Memory B cell (primary cell): ENCODE data around the gene RHOXF2B.
A peak's percentile ranks its signal among the peaks of the same experiment; 100 is the strongest.
"Not testable (repeated sequence)": the region's sequence is repeated elsewhere in the genome, so short reads cannot be mapped to it uniquely, and the experiment has no call there.

ENCODE experiments used
- ATAC-seq: fragments of 150-1000 bp; cut with Tn5 transposase; 2 replicates; pipeline ENCODE4 v1.10.0; 2021; ENCODE audit warnings: low read depth, mild to moderate bottlenecking, moderate library complexity
- DNase-seq, 2 donors: peaks; one replicate each; pipeline ENCODE4 v3.0.0; 2022; ENCODE audit warnings: low spot score in 2 of 2
- H3K27ac Mint-ChIP-seq: one replicate; pipeline ENCODE4 v1.8.0; 2022; ENCODE audit warnings: mild to moderate bottlenecking, moderate library complexity, mixed read lengths
- H3K27me3 Mint-ChIP-seq: one replicate; pipeline ENCODE4 v1.8.0; 2022; ENCODE audit warnings: mixed read lengths
- H3K36me3 Mint-ChIP-seq: one replicate; pipeline ENCODE4 v1.8.0; 2022; ENCODE audit warnings: mild to moderate bottlenecking, mixed read lengths
- H3K4me1 Mint-ChIP-seq: one replicate; pipeline ENCODE4 v1.8.0; 2022; ENCODE audit warnings: mixed read lengths
- H3K4me3 Mint-ChIP-seq: one replicate; pipeline ENCODE4 v1.8.0; 2022; ENCODE audit warnings: mild to moderate bottlenecking, moderate library complexity, mixed read lengths
- H3K9me3 Mint-ChIP-seq: one replicate; pipeline ENCODE4 v1.8.0; 2022; ENCODE audit warnings: mixed read lengths

RHOXF2B gene

DNA sequence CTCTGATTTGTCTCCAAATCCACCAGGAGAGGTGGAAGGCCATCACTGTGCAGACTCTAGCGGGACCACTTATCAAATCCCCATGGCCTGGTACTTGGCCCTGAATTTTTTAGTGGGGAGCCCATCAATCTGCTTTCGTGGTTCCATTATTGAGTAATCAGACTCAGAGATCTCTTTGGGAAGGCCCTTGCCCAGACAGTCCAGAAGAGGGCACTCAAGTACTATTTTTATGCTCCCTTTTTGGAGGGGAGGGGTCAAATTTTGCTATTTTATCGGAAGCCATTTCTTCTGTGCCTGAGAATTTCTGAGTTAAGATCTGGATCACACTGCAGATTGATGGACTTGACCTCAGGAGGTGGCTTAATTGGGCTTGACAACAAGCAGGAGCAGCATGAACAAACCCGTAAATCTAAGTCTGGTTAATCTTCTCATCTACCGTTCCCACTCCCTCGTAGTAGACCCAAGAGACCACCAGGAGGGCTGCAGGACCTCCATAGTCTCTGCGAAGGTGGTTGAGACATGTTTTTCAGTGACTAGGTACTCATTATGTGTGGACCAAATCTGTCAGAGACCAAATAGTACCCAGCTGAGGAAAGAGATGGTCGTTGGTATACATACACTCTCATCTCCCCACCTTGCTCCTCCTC, 38.3 kb downstream of the RHOXF2B start:
- H3K4me3 Mint-ChIP-seq, H3K27me3 Mint-ChIP-seq, DNase-seq, H3K27ac Mint-ChIP-seq, H3K9me3 Mint-ChIP-seq, H3K36me3 Mint-ChIP-seq, H3K4me1 Mint-ChIP-seq, ATAC-seq: not testable (repeated sequence)

DNA sequence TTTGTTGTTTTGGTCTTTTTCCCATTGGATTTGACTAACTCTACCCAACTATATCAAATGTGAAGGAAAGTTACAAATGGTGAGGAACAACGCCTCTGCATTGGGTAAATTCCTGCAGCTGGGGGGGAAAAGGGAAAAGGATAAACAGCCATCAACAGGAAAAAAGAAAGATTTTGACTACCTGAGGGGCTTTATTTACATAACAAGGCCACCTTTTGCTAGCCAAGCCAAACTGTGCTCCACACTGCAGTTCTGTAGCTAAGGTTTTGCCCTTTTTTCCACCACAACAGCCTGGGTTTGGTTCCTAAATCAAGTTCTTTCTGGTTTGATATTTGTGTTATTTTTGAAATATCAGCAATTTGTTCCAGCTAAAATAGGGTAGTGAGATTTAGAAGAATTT, 40.8 kb downstream of the RHOXF2B start:
- DNase-seq (no peak), ATAC-seq (no peak)
- Mint-ChIP-seq H3K27ac (no peak overlapping the region), H3K36me3 (no peaks in the 10 kb centered on the region), H3K27me3 (no peaks in the 10 kb centered on the region), H3K4me1 (peaks cover 9% of the 10 kb centered on the region), H3K9me3 (no peaks in the 10 kb centered on the region), H3K4me3 (peak overlapping the region; percentile 74)

DNA sequence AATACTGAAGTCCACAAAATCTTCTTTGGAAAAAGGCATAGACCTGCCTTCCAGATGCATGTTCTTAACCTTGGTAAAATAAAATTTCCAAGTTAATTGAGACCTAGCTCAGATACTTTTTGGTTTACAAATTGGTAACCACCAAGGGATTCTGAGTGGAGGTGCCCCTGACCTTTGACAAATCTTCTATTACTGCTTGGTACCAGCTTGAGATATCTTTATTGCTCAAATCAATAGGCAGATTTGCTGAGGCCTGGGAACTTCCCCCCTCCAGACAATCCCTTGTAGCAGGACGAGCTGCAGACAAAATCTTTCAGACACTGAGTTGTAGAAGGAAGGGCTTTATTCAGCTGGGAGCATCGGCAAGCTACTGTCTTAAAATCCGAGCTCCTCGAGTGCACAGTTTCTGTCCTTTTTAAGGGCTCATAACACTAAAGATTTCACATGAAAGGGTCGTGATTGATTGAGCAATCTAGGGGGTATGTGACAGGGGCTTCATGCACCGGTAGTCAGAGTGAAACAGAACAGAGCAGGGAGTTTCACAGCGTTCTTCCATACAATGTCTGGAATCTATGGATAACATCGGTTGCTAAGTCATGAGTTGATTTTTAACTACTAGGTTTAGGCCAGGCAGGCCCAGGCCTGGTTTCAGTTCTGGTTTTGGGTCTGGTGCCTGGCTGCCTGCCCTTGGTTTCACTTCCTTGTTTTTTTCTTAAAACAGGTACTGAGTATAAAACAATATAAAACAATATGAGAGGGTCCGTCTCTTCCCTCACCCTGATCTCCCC, 41.8 kb downstream of the RHOXF2B start:
- peak overlapping the region; percentile 74 for H3K4me3 Mint-ChIP-seq
- peak overlapping the region; percentile 95 for H3K27ac Mint-ChIP-seq
- H3K36me3 Mint-ChIP-seq, H3K27me3 Mint-ChIP-seq, H3K4me1 Mint-ChIP-seq, H3K9me3 Mint-ChIP-seq: not testable (repeated sequence)
- ATAC-seq, result peak; percentile 83
- peak; percentile 42 to 45 for DNase-seq

DNA sequence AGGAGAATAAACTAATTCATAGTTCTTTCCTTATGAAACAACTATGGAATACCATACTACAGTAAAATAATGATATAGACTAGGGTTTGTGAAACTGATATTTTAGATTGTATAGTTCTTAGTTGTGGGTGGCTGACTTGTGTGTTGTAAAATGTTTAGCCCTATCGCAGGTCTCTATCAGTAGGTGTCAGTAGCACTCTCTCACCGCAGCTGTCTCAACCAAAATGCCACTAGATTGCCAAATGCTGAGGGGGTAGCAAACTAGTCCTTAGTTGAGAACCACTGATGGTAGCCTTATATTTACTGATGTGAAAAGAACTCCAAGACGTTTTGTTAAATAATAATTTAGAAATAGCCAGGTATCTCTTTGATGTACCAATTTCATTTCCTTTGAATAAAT, 48.1 kb downstream of the RHOXF2B start:
- Mint-ChIP-seq H3K4me3 (no peak overlapping the region), H3K4me1 (peaks cover 2% of the 10 kb centered on the region), H3K9me3 (no peaks in the 10 kb centered on the region), H3K36me3 (no peaks in the 10 kb centered on the region), H3K27ac (no peak overlapping the region), H3K27me3 (peaks cover 2% of the 10 kb centered on the region)
- ATAC-seq, result no peak
- no peak for DNase-seq

DNA sequence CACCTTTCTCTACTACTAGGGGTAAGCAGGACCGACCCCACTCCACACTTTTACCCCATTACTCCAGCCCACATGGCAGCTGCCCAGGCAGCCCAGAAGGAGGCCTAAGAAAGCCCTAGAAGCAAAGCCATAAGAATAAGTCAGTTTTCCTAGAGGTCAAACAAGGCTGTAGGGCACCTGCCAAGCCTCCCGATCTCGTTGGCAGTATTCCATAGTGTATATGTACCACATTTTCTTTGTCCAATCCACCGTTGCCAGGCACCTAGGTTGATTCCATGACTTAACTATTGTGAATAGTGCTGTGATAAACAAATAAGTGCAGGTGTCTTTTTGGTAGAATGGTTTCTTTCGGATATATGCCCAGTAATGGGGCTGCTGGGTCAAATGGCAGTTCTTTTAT, 54.2 kb downstream of the RHOXF2B start:
- Mint-ChIP-seq H3K9me3 (no peaks in the 10 kb centered on the region), H3K36me3 (no peaks in the 10 kb centered on the region), H3K4me3 (no peak overlapping the region), H3K4me1 (no peaks in the 10 kb centered on the region), H3K27ac (no peak overlapping the region), H3K27me3 (peaks cover 4% of the 10 kb centered on the region)
- ATAC-seq (no peak), DNase-seq (no peak)

DNA sequence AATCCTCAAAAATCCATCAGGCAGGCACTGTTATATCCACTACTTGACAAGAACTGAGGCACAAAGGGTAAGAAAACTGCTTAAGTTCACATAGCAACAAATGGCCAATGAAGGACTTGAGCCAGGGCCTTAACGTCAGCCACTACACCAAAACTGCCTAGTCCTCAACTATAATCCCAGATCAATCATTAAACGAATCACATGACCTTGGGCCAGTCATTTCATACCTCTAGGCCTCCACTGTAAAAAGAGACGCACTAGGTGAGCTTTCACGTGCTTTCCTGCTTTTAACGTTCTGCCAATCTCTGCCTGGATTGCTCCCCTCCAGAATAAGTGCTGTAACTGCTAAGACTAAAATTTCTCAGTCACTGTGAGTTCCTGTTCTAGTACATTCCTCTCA, 54.7 kb downstream of the RHOXF2B start:
- no peak overlapping the region for H3K27ac Mint-ChIP-seq
- no peak for DNase-seq
- no peaks in the 10 kb centered on the region for H3K9me3 Mint-ChIP-seq
- H3K4me1 Mint-ChIP-seq, result no peaks in the 10 kb centered on the region
- H3K36me3 Mint-ChIP-seq, result no peaks in the 10 kb centered on the region
- H3K27me3 Mint-ChIP-seq, result peaks cover 4% of the 10 kb centered on the region
- ATAC-seq, result no peak
- H3K4me3 Mint-ChIP-seq, result no peak overlapping the region
